IPS-11a (cell line): ENCODE results near the gene CC2D2B.
"Not testable (repeated sequence)": the region's sequence is repeated elsewhere in the genome, so short reads cannot be mapped to it uniquely, and the experiment has no call there.

Experiments
- H3K4me3 ChIP-seq: one replicate; pipeline ENCODE4 v1.5.1; 2013; ENCODE audit warnings: low read depth, low read length, control low read depth

CC2D2B gene

DNA sequence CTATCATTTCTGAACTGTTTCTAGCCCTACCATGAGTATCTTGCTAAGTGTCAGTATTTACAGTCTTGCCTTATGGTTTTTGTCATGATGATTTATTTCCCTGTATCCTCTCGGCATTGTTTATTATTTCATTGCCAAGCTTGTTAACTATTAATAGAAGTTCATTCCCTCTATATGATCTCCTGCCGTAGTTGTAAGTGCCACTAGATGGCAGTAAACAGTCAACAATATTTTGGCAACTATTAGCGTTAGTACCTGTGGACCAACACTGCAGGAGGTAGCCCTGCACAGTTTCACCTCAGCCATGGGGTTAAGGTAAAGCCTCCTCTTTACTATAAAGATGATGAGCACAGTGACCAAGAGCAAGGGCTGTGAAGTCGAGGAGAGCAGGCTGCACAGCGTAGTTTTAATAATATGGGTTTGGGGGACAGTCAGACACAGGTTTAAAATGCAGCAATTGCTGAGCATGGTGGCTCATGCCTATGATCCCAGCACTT lies 109.5 kb downstream of the CC2D2B start:
- no peak overlapping the region for H3K4me3 ChIP-seq

DNA sequence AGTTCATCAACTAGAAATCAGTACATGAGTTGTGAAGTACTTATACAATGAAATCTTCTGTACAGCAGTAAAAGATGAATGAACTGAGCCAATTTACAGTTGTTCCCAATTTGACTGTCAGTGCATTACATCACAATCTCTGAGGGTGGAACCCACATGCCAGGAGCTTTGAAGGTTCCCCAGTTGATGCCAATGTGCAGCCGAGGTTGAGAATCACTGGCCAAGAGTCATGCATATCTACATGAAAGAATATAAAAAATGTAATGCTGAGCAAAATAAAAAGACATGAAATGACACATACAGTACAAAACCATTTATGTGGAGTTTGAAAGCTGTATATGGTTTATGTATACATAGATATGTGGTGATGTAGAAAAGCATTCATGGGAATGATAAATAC lies 113.6 kb downstream of the CC2D2B start:
- H3K4me3 ChIP-seq = no peak overlapping the region

DNA sequence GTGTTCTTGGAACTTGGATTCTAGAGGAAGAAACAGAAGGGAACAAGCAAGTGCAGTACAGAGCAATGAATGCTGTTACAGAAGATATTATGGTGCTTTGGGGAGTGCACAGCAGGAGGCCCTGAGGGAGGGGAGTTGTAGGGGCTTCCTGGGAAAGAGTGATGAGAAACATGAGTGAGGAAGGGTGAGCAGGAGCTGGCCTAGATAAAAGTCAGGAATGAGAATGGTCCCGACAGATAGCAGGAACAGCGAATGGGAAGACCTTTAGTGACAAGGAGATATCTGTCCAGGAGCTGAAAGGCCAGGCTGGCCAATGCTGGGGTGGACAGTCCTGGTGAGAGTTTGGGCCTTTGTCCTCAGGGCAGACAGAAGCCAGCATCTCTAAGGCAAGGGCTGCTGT lies 115.0 kb downstream of the CC2D2B start:
- no peak overlapping the region for H3K4me3 ChIP-seq

DNA sequence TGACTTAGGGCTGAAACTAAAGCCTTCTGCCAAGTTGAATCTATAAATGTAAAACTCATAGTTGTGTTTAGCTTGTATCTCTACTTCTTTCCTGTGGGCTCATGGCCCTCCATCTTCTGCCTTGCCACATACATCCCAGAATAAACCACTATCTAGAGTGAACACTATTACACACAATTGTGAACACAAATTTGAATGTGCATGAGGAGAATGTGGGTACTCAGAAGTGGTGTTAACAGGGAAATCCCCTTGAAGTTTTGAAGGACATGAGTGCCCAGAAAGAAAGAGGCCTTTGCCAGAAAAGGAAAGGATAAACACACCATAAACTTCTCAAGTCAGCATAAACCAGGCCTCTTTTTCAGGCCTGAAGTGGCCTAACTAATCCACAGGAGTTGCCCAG lies 115.4 kb downstream of the CC2D2B start:
- H3K4me3 ChIP-seq = no peak overlapping the region

DNA sequence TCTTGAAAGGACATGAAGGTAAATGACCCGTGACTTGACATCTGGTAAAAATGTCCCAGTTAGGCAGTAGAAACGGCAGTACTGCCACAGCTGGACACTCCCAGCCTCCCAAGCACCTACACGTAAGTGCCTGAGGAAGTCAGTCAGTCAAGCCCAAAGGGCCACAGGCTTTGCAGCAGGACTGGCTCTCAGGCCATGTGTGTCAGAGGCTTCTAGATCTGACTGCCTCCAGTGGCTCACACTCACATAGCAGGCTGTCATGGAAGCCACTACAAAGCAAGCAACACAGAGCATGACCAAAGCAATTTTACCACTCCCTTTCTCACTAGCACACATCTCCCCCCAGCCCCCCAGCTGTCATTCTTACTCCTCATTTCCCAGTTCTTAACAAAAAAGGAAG lies 117.8 kb downstream of the CC2D2B start:
- H3K4me3 ChIP-seq = no peak overlapping the region

DNA sequence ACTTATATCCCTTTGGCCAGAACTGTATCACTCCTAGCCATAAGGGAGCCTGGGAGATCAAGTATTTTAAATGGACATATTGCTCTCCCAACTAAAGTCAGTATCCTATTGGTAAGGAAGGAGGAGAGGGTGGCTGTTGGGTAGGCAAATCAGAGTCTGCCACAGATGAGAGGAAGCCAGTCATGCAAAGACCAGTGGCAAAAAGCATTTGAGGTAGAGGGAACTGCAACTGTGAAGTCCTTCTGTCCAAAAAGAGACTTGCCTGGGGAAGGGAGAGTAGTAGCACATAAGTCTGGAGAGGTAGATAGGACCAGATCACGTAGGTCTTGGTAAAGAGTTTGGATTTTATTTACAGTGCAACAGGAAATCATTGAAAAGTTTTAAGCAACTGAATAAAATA lies 126.8 kb downstream of the CC2D2B start:
- no peak overlapping the region for H3K4me3 ChIP-seq

DNA sequence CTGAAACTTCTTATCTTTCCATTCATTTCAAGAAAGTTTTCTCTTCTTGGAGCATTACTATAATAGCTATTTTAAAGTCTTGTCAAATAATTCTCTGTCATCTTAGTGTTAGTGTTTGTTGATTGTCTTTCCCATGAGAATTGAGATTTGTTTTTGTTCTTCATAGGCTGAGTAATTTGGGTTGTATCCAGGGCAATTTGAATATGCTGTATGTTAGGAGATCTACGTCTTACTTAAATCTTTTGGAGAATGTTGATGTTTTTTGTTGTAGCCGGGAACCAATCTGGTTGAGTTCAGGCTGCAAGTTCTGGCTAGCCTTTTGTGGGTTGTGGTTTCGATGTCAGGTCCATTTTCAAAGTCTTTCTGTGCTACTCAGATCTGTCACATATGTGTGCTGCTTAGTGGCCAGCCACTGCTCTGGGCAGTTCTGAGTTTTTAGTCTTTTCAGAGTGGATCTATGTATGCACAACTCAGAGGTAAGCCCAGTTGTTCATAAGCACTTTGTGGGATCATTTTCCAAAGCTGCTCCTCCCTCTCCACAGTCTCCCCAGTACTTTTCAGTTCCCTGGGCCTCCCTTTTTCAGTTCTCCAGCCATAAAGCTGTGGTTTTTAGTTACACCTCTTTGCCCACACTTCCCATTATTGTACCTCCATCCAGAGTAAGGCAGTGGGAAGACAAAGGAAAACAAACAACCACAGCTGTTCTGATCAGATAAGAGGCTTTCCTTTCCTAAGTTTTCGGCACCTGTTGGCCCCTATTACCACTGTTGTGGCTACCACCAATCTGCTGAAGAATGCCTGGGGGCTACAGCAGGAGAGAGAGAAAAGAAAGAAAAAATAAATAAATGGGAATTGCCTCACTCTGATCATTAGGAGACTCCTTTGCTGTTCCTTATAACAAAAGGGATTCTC lies 131.0 kb downstream of the CC2D2B start:
- no peak overlapping the region for H3K4me3 ChIP-seq

DNA sequence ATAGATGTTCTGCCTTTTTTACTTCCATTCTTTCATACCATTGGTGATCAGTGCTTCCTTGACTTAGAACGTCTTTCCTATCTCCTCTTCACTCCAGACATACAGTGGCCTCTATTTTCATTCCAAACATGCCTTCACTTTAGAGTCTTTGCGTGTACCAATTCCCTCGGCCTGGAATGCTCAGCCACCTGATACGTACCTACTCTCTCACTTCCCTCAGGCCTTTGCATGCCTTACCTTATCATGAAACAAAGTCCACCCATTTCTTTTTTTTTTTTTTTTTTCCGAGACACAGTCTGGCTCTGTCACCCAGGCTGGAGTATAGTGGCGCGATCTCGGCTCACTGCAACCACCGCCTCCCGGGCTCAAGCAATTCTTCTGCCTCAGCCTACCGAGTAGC lies 133.4 kb downstream of the CC2D2B start:
- no peak overlapping the region for H3K4me3 ChIP-seq

DNA sequence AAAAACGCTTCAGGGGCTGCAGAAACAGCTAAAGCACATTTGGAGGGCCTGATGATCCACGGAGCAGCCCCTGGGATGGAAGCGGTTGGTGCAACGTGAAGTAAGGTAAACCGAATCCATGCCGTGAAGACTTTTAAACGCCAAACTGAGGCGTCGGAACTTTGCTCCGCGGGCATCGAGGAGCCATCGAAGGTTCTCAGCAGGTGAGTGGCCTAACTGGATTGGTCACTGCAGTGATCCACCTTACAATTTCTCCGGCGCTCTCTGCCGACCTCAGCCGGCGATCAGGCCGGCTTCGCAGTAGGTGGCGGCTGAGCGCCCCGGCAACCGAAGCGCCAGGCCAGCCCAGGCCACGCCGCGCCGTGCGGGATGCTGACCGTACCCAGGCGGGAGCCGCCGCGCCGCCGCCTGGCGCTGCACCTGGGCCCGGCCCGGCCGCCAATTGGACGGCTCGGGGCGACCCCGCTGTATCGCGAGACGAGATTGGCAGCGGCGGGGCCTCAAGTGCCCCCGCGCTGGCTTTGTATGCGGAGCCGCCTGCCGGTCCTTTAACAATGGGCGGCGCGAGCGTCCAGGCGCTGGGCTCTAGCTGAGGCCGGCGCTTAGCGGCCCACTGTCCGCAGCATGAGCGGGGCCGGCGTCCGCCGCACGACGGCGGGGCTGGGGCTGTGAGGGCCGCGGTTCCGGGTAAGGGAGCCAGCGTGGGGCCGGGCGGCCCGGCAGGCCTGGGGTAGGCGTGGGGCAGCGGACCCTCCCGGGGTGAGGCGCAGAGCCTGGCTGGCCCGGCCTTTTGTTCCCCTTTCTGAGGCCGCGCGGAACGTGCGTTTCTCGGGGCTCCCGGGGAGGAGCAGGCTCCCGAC lies 135.5 kb downstream of the CC2D2B start, which contains the start of gene CCNJ:
TSS of gene CCNJ (plus strand) at position 551 of the 860 bp plus-strand sequence. CDS start 811 bp downstream, outside the sequence.
- H3K4me3 ChIP-seq = peak within 1 kb of the TSS; percentile 78

DNA sequence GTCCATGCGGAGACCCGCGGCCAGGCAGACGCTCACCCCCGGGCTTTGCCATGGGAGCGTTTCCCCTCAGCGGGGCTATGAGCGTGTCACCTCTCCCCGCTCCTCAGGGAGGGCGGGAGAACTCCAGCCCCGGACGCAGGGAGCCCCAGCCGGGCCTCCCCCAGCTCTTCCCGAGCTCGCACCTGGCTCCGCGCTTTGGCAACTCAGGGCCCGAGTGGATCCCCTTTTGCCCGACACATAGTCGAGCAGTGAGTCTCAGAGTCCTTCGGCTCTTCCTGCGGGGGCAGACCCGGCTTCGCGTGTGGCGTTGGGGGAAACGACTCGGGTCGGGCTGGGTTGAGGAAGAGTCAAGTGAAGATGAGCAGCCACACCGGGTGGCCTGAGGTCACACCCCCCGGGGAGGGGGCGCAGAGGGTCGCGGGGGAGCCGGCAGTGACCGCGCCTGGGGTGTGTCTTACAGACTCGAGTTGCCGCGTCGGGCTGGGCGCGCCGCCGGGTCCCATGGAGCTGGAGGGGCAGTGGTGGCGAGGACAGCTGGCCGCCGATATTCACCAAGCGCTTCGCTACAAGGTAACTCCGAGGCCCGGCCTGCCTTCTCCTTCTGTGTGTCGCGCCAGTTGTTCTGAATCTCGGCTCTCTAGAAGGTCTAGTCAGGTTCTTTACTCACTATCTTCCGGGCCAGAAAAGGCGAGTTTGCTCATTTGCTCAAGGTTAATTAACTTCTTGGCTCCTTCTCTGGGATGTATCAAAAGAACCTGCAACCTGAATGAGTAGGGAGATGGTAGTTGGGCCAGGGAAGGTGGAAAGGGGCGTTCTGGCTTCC lies 136.3 kb downstream of the CC2D2B start:
- peak overlapping the region; percentile 78 for H3K4me3 ChIP-seq

DNA sequence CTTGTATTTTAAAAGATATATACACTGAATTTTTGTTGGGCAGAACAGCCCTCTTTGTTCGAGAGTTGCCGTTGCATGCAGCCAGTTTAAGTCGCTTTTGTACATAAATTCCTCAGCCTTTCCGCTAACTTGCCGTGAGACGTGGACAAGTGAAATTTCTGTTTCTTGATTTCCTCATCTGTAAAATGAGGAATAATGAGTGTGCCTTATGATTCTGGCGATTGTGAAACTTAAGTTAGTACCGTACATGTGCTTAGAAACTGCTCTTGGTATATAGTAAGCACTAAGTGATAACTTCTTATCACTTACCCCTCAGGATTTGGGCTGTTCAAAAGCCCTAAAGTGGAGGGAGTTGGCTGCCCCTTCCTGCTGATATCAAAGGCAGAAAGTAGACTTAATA lies 137.0 kb downstream of the CC2D2B start:
- H3K4me3 ChIP-seq = peak overlapping the region; percentile 78

DNA sequence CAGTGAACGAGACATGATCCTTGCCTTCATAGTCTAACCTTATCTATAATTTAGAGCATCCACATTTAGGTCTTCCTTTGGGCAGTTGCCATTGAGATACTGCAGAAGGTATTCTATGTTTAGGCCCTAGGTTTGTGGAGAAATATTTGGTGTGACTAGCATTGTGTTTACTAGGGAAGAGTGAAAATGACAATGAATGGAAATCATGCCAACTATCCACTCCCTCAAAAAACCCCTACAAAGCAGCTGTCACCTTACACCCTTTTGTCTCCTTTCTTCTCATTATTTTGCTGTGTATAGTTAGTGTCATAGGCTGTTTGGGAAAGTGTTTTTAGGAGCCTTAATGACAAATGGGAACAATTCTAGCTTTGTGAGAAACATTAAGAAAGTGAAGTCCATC lies 138.8 kb downstream of the CC2D2B start:
- no peak overlapping the region for H3K4me3 ChIP-seq

DNA sequence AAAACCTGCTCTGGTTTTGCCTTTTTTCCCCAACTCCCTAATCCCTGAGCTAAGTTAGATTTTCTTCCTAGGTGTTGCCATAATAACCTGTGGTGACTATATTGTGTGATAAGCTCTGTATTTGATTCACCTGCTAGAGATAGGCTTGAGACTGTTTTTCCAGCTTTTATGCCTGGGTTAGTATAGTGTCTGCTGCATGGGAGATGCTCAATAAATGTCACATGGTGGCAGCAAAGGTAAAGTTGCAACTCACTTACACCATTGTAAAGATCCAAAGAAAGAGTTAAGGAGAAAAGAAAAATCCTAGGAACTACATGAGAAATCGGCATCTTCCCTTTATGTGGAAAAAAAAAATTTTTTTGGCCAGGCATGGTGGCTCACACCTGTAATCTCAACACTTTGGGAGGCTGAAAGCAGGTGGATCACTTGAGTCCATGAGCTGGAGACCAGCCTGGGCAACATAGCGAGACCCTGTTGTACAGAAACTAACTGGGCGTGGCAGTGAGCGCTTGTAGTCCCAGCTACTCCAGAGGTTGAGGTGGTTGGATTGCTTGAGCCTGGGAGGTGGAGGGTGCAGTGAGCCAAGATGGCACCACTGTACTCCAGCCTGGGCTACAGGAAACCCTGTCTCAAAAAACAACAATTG lies 139.4 kb downstream of the CC2D2B start:
- H3K4me3 ChIP-seq = no peak overlapping the region

DNA sequence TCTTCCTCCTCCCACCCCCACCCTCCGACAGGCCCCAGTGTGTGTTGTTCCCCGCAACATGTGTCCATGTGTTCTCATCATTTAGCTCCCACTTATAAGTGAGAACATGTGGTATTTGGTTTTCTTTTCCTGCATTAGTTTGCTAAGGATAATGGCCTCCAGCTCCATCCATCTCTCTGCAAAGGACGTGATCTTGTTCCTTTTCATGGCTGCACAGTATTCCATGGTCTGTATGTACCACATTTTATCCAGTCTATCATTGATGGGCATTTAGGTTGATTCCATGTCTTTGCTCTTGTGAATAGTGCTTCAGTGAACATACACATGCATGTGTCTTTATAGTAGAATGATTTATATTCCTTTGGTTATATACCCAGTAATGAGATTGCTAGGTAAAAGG lies 140.2 kb downstream of the CC2D2B start:
- H3K4me3 ChIP-seq = not testable (repeated sequence)

DNA sequence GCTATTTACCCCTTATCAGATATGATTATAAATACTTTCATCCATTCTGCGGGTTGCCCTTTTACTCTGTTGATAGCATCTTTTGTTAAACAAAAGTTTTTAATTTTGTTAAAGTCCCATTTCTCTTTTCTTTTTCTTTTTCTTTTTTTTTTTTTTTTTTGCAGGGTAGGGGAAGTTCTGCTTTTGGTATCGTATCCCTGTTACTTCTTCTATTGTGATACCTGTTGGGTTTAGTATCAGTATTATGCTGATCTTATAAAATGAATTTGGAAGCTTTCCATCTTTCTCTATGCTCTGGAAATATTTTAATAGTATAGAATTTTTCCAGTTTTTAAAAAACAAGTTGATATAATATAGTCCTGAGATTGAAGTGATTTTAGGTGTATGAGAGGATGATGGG lies 141.6 kb downstream of the CC2D2B start:
- no peak overlapping the region for H3K4me3 ChIP-seq

DNA sequence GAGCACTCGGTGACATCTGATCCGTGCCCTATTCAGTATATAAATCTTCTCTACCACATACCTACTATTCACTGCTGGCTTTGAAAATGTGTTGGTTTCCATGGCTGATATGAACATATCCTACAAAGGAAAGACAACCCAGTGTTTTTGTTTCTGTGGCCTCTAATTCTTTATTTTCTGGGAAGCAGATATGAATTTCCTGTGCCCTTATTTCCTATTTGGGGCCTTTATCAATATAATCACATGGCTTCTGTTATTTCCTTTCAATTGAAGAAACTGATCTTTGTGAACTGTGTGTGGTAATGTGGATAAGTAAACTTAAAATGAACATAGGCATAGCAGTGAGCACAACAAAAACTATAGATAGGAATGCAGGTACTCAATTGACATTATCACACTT lies 146.2 kb downstream of the CC2D2B start:
- no peak overlapping the region for H3K4me3 ChIP-seq

DNA sequence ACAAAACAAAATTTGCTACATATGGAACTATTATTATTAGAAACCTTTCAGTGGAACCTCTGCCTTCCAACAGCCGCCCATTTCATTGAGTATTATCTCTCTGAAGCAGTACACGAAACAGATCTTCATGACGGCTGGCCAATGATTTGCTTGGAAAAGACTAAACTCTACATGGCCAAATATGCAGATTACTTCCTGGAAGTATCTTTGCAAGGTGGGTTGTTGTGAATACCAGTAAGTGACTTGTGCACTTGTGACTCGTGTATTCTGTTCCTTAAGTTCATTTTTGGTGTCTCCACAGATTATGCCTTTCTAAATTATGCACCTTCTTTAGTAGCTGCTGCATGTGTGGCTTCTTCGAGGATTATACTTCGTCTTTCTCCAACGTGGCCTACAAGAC lies 149.0 kb downstream of the CC2D2B start:
- H3K4me3 ChIP-seq = no peak overlapping the region

DNA sequence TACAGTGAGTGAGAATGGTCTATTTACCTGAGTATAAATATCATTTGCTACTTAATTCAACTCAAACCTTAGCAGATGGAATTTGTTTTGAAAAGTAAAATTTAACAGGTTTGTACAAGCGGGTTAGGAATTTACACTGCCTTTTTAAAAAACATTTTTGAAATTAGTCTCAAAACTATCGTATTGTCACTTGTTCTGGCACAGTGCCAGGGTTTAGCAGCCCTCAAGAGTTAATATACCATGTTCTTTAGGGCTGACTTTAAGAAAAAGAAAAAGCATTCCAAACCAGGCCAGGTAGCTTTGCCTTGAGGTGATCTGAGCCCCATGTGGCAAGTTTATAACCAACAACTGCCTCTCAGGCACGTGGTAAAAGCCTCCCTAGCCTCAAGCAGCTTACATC lies 153.5 kb downstream of the CC2D2B start:
- no peak overlapping the region for H3K4me3 ChIP-seq

DNA sequence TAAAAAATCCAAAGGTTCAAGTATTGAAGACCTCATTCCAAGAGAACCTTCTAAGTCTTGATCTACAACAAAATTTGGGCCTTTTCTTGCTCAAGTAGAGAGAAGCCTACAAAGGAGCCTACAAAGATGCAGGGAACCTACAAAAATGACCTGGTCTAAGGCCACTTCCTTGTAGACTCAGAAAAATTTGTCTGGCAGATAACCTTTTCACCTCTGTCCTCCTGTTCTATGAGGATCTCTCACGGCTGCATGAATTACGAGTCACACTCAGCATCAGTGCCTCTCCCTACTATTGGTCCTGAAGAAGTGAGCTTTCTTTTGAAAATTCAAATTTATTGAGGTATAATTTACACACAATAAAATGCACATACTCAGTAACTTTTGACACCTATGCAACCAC lies 164.9 kb downstream of the CC2D2B start:
- H3K4me3 ChIP-seq = no peak overlapping the region

DNA sequence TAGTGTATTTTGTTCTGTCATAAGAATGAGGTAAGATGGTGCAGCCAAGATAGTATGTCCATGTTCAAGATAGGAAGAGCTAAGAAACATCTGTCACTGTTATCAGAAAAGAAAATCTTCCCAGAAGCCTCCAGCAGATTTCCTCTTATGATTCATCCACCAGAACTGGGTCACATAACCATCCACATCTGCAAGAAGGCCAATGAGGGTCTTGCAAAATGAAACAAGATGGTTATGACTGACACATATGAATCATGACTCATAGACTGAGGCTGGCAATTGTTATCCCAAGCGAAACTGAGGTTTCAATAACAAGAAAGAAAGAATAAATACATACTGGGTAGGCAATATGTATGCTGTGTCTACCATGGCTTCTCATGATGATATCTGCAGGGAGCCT lies 165.9 kb downstream of the CC2D2B start:
- H3K4me3 ChIP-seq = no peak overlapping the region
